Subcutaneous adipose tissue (tissue), 4 donors: ENCODE measurements around the gene RLN3. TPM values are rescaled to one million over a fixed set of nuclear protein-coding genes. Genes with fewer than 3 reads are reported as not detected.

Experiments
- total RNA-seq, 4 donors: library from RNA; depleted of rRNA; stranded (reverse); fragments of >200 nt; gene quantifications; one replicate each; pipeline ENCODE4 v1.1.0, GENCODE V29; 2016
- TF ChIP-seq, protein P1 (sequence below): fragments of 450-650 bp; IDR thresholded peaks from one replicate; pipeline ENCODE4 v1.5.1; 2016; ENCODE audit warnings: low read depth, mild to moderate bottlenecking, control low read depth, antibody characterized with exemption, moderate library complexity

RLN3 gene
- total RNA-seq, 4 donors from 2014 or later, result not detected

DNA sequence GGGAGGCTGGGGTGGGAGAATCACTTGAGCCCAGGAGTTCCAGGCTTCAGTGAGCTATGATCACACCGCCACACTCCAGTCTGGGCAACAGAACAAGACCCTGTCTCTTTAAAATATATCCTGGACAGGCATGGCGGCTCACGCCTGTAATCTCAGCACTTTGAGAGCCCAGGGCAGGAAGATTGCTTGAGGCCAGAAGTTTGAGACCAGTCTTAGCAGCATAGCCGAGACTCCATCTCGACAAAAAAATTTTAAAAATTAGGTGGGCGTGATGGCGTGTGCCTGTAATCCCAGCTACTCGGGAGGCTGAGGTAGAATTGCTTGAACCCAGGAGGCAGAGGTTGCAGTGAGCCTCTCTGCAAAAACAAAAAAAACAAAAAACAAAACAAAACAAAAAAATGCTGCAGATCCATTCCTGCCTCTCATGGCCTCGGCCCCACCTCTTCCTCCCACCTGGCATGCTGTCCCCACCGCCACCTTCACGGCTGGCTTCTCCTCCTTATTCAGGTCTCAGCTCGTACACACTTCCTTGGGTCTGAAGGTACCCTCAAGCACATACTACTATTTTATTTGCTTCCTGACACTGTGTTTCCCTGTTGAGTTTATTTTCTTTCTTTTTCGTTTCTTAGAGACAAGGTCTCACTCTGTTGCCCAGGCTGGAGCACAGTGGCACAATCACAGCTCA, 27.1 kb upstream of the RLN3 start:
- TF ChIP-seq, protein P1, sequence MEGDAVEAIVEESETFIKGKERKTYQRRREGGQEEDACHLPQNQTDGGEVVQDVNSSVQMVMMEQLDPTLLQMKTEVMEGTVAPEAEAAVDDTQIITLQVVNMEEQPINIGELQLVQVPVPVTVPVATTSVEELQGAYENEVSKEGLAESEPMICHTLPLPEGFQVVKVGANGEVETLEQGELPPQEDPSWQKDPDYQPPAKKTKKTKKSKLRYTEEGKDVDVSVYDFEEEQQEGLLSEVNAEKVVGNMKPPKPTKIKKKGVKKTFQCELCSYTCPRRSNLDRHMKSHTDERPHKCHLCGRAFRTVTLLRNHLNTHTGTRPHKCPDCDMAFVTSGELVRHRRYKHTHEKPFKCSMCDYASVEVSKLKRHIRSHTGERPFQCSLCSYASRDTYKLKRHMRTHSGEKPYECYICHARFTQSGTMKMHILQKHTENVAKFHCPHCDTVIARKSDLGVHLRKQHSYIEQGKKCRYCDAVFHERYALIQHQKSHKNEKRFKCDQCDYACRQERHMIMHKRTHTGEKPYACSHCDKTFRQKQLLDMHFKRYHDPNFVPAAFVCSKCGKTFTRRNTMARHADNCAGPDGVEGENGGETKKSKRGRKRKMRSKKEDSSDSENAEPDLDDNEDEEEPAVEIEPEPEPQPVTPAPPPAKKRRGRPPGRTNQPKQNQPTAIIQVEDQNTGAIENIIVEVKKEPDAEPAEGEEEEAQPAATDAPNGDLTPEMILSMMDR, result no peak

DNA sequence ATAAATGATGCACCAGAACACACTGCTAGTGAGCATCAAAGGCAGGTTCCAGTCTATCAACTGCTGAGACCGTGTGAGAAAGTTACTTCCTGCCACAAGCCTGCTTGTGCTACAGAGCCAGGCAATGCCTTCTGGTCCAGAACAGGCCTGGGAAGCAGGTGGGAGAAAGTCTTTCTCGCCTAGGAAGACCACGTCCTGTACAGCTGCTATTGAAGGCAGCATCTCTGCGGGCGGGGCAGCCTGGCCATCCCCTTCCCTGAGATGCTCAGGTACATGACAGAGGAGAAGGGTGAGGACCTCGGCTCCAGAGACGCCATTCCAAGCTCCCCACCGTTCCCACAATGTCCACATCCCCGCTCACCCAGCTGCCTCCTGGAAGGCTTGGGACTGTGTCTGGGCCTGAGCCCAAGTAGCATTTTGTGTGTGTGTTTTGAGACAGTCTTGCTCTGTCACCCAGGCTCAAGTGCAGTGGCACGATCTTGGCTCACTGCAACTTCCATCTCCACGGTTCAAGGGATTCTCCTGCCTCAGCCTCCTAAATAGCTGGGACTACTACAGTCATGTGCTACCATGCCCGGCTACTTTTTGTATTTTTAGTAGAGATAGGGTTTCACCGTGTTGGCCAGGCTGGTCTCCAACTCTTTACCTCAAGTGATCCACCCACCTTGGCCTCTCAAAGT, 25.2 kb upstream of the RLN3 start:
- TF ChIP-seq, protein P1, result no peak

DNA sequence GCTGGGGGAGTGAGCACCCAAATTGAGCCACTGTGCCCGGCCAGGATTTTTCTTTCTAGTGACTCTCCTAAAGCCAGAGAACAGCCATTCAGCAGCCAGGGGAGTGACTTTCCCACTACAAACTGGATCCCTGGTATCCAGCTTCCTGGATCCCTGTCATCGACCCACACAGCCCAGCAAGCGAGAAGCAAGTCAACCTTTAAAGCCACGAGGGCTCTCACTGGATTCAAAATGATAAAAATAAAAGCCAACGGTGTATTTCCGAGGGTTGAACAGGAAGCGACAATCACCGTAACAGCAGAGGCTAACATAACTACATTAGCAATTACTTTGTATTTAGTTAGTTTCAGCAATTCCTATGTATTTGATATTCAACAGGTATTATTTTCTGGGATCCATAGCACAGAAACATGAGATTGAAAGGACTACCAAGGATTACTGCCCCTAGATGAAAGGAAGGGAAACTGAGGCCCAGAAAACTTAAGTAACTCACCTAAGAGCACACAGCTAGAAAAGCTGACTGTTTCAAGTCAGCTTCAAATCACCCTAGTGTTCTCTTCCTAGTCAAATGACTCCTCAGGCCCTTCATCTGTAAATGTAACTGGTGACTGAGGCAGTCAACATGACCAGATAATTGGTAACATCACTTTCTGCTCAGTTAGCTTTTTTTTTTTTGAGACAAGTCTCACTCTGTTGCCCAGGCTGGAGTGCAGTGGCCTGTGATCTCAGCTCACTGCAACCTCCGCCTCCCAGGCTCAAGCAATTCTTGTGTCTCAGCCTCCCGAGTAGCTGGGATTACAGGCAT, 24.5 kb upstream of the RLN3 start:
- TF ChIP-seq, protein P1, result no peak

DNA sequence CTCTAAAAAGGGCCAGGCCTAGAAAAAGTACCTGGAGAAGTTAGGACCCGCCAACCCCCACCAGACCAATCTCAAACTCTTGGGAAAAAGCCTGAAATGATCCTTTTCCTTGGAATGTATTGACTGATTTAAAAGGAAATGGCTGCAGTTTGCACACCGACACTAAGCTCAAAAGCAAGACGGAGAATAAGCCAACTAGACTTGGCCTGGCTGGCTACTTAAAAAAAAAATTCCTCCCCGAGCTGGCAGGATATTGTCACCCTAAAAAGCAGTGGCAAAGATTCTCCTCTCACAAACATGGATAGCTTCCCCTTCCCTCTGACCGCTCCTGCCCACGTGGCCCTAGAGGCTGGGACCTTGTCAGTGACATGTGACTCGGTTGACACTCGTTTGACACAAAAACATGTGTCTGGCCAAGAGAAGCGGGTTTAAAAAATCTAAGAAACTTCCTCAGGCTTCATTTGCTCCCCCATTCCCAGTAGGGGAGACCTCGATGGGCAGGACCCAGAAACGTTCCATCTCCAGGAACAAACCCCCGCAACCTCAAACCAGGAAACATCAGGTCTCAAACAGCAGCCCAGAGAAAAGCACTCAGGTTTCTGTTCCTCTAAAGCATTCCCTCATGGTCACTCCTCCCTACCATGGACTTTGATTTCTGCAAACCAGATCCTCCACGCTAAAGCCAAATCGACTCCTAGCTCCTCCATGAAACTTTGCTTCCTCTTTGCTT, 23.2 kb upstream of the RLN3 start:
- TF ChIP-seq, protein P1, result no peak

DNA sequence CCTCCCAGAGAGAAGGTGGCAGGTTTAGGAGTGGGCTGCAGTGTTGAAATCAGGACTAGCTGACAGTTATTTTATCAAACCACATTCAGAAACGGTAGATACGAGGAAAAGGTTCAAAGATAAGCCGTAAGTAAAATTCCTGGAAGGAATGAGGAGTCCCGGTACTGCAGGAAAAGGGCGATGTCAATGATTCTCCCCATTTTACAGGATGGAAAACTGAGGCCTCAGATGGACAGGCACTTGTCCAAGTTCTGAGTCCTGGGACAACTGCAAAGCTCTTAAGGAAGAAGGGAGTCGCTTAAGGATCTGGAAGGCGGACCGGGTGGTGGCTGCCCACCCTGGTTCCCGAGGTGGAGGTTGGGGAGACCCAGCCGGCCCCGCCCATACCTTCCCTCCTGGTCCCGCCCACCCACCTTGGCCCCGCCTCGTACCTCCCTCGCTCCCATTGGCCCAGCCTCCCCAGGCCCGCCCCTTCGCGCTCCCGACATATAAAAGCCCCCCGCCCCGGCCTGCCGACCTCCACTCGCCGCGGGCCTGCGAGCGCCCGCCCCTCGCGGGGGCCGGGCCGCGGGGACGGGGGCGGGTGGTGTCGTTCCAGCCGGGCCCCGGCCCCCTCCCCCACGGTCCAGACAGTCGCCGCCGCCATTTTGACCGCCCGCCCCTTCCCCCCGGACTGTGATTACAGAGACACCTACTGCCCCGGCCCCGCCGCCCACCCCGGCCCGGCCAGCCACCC, 22.4 kb upstream of the RLN3 start:
- TF ChIP-seq, protein P1, result no peak

DNA sequence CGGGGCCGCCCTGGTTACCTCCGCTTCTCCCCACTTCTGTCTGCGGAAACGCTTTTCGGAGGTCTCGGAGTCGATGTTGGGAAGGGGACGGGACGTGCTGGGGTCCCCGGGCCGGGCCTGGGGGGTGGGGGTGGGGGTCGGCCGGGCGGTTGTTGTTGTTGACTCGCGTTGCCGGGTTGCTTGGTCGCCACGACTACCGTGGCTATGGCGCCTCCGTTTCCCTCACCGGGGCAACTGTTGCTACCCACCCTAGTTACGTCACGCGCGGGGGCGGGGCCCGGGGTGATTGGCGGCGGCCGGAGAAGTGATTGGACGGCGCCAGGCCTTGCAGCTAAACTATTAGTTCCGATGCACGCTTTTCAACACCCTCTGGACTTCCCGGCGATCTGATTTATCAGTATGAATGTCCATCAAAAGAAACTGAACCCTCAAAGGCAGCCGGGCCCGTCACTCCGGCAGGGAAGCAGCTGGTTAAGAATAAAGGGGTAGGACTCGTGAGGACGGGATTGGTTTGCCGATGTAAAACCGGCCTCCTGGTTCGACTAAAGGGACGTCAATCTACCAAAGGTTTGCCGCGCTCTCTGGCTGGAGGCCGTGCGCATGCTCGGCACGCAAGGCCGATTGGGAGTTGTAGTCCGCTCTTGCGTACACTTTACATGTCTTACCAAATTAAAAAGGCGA, 21.7 kb upstream of the RLN3 start, which contains the start of gene RFX1:
Gene RFX1 (minus strand): TSS at position 236 of the 681 bp plus-strand sequence. CDS start 12,477 bp downstream, outside the sequence.
- TF ChIP-seq, protein P1, result no peak
